ENCODE data around the gene MROH2A.
"Not testable (repeated sequence)": the region's sequence is repeated elsewhere in the genome, so short reads cannot be mapped to it uniquely, and the experiment has no call there.

Gene MROH2A, protein sequence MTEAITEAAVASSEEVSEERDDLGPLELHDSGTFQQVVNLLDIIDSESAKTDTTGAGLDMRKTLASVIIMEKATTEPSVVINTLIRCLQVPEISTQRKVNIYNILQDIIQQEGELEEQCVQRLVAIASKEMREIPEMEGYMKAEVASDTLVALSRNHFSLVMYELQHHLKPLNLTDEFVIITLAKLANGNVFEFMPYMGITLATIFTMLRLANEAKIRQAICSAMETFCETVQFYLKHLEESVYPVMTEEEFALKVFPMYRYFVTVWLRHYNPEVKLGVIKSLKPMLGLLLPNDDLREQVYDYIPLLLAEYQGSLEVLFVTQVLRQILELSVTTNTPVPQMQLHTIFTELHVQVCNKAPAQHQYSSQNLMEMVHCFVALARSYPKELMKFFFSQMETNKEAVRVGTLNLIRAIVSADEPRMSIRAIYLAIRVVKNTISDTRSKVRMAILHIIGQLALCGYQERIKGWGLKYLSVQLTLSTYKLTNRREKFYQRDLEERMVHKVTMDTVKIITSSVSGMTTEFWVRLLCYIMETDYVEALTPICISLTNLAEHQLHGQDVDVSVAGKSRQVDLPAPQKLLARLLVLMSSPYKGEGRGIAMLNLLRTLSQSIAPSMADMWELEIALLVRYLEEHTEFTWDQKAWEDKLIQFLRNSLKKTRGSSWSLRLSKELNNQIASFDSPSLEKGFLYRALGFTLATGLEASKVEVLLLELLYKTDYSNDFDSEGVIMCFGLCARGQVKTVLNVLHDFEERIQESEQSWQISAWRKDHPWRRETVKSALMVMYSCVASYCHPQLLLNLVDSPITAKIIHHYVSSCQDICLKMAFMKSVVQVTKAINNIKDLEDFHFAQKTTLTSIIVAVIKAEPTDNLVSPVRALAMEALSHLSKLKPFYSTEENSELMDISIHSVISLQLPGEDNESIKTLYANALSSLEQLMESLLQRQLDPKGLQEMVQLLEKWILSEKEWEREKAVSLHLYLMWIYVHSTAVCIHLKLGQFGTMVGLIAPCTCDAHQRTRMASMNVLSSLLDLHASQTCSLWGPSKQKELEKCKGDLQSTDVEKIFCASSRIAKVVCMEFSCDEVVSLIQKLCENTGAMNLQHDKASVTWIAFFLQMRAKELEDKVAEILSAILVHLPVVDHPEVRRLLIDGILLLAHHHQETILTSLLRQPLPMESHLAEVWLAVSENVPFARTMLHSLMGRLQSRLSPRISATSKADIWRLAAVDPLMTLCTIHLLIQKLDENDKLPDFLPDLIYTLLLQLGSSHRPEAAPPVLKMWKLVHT (N-terminal part only)

DNA sequence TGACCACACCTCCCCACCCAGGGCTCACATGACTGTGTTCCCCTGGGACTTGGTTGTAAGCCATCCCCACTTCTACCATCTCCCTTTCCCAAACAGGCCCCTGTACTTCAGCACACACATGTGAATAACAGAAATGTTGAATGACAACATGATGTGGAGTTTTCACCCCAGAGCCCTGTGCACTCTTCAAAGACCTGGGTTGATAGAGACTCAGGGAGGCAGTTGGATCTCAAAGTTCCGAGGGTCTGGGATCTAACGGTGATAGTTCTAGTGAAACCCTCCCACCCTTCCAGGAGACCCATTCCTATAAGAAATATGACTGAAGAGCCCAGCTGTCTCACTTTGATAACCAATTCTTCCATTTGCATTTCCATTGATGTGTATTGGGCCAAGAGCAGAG is at the start of gene MROH2A:
TSS of gene MROH2A (plus strand) at position 301 of the 400 bp plus-strand sequence. CDS start 1,029 bp downstream, outside the sequence.
- Histone ChIP-seq H3K36me3 (ENCODE audit: insufficient read depth, low read length) (no peaks in the 10 kb centered on the region; the same call in 1 of the 2 replicates), H3K9ac (ENCODE audit: low read depth, low read length) (no peak within 1 kb of the TSS), H3K4me1 (ENCODE audit: insufficient read depth, low read length) (no peaks in the 10 kb centered on the region), H3K9me3 (ENCODE audit: control insufficient read depth, insufficient read depth, low read length) (peaks cover 2% of the 10 kb centered on the region; the same call in 1 of the 2 replicates)

DNA sequence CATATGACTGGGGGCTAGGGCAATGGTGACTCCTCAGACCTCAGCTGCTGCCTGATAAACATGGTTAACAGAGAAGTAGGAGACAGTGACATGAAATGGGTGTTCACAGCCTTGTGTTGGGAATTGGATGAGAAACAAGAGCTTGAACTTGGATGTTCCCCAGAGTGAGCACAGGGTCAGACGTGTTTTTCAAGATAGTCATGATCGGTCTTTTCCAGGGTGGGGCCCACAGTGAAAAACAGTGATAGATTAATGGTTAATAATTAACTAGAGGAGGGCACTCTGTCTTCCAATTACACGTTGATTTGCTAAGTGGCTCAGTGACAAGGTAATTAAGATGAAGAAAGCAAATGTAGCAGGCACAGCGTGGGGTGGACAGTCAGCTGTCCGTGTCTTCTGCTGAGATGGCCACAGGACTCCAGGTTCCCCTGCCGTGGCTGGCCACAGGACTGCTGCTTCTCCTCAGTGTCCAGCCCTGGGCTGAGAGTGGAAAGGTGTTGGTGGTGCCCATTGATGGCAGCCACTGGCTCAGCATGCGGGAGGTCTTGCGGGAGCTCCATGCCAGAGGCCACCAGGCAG is 49.3 kb upstream of the MROH2A start, which contains the start of gene UGT1A3:
TSS of gene UGT1A3 (plus strand) at position 320 of the 579 bp plus-strand sequence. CDS start at position 405, 85 bp downstream.
- Histone ChIP-seq H3K9me3 (ENCODE audit: control insufficient read depth, insufficient read depth, low read length) (no peaks in the 10 kb centered on the region), H3K4me1 (ENCODE audit: insufficient read depth, low read length) (no peaks in the 10 kb centered on the region), H3K36me3 (ENCODE audit: insufficient read depth, low read length) (no peaks in the 10 kb centered on the region), H3K9ac (ENCODE audit: low read depth, low read length) (no peak within 1 kb of the TSS)

DNA sequence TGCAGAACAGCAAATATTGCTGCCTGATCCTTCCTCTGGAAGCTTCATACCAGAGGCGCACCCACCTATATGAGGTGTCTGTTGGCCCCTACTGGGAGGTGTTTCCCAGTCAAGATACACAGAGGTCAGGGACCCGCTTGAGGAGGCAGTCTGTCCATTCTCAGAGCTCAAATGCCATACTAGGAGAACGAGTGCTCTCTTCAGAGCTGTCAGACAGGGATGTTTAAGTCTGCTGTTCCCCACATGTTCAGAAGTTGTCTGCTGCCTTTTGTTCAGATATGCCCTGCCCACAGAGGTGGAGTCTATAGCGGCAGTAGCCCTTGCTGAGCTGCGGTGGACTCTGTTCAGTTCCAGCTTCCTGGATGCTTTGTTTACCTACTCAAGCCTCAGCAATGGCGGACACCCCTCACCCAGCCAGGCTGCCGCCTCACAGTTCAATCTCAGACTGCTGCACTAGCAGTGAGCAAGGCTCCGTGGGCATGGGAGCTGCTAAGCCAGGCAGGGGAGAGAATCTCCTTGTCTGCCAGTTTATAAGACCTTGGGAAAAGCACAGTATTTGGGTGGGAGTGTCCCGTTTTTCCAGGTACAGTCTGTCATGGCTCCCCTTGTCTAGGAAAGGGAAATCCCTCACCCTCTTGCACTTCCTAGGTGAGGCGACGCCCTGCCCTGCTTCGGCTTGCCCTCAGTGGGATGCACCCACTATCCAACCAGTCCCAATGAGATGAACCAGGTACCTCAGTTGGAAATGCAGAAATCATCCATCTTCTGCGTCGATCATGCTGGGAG is 41.1 kb upstream of the MROH2A start:
- not testable (repeated sequence) for H3K4me1 ChIP-seq (ENCODE audit: insufficient read depth, low read length); H3K9me3 ChIP-seq (ENCODE audit: control insufficient read depth, insufficient read depth, low read length); H3K9ac ChIP-seq (ENCODE audit: low read depth, low read length); H3K36me3 ChIP-seq (ENCODE audit: insufficient read depth, low read length)

DNA sequence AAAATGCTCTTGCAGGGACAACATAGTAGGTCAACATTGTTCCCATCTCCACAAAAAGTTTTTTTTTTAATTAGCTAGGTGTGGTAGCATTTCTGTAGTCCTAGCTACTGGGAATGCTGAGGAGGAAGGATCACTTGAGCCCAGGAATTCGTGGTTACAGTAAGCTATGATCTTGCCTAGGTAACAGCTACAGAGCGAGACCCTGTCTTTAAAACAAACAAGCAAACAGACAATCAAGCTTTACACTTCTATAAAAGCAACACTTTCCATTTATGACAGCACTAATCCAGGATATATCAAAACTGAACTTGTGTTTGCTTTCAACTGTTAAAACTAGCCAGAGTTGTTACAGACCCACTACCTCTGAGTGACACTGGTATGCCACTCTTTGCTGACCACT is 37.3 kb upstream of the MROH2A start:
- H3K36me3 ChIP-seq (ENCODE audit: insufficient read depth, low read length) = no peaks in the 10 kb centered on the region
- no peak overlapping the region for H3K9ac ChIP-seq (ENCODE audit: low read depth, low read length)
- no peaks in the 10 kb centered on the region for H3K4me1 ChIP-seq (ENCODE audit: insufficient read depth, low read length)

DNA sequence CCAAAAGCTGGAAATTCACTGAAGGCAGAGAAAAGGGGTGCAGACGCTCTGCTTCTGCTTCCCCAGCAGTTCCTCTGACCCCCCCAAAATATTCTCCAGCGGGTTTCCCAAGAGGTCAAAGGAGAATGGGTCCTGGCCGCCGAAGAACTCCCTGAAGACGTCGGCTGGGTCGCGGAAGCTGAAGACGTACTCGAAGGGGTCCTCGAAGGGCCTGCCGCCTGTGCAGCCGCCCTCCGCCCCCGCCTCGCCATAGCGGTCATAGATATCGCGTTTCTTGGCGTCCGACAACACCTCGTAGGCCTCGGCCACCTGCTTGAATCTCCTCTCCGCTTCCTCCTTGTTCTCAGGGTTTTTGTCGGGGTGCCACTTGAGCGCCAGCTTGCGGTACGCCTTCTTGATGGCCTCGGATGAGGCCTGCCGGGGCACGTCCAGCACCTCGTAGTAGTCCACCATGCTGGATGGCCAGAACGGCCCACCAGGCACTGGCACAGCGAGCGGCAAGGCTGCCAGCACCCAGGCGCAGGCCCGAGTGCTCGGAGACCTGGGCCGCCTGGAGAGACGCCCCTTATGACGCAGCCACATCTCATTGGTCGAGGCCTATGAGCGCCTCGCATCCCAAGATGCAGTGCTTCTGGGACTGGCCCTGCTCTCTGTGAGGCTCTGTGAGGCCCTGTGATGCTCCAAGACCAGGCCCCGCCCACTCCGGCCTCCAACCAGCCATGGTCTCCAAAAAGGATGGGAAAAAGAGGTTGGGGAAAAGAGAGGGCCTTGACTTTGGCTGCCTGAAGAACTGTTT is 34.5 kb upstream of the MROH2A start:
- Histone ChIP-seq H3K36me3 (ENCODE audit: insufficient read depth, low read length) (no peaks in the 10 kb centered on the region), H3K9me3 (ENCODE audit: control insufficient read depth, insufficient read depth, low read length) (no peaks in the 10 kb centered on the region), H3K4me1 (ENCODE audit: insufficient read depth, low read length) (no peaks in the 10 kb centered on the region), H3K9ac (ENCODE audit: low read depth, low read length) (no peak overlapping the region)

More for the DNA sequence above, 37.3 kb upstream of the MROH2A start:
- H3K9me3 ChIP-seq (ENCODE audit: control insufficient read depth, insufficient read depth, low read length) = no peaks in the 10 kb centered on the region; the same call in 1 of the 2 replicates

DNA sequence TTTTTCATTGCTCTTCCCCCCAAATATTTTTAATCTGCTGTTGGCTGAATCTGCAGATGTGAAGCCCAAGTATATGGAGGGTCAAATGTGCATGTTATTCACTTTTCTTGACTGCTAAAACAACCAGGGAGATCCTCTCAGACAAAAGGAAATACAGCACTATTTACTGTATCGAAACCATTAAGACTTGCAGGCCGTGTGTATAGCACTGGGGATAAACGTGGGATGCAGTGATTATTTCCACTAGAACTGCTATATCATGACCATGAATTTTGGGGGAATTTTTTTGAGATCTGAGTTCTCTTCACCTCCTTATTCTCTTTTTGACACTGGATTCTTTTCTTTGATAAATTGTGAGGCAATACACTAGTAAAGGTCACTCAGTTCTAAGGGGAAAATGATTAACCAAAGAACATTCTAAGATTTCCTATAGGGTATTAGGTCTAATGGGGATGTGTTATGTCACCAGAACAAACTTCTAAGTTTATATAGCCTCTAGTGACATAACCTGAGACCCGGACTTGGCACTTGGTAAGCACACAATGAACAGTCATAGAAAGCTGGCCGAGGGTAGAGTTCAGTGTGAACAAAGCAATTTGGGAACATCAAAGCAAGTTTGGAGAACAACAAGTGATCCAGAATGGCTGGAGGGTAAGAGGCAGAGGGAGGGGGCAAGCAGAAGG is 32.9 kb upstream of the MROH2A start:
- Histone ChIP-seq H3K9ac (ENCODE audit: low read depth, low read length) (no peak overlapping the region), H3K36me3 (ENCODE audit: insufficient read depth, low read length) (no peaks in the 10 kb centered on the region), H3K4me1 (ENCODE audit: insufficient read depth, low read length) (no peaks in the 10 kb centered on the region), H3K9me3 (ENCODE audit: control insufficient read depth, insufficient read depth, low read length) (no peaks in the 10 kb centered on the region)

DNA sequence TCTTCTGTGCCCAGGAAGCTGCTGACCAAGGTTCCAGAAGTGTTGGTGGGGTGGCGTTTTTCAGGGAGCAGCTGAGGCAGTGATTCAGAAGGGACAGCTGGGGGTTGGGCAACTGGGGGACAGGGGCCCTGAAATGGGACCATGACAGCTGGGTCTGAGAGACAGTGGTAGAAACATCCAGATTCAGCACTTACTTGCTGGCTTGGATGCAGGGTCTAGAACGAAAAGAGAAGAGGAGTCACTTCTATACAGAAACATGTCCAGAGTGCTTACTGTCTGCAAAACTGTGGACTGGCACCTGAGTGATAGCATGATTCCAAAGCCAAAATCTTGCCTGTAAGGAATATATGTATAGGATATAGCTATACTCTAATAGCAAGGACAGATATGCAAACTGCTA is 32.3 kb upstream of the MROH2A start:
- not testable (repeated sequence) for H3K4me1 ChIP-seq (ENCODE audit: insufficient read depth, low read length); H3K9me3 ChIP-seq (ENCODE audit: control insufficient read depth, insufficient read depth, low read length); H3K36me3 ChIP-seq (ENCODE audit: insufficient read depth, low read length); H3K9ac ChIP-seq (ENCODE audit: low read depth, low read length)

DNA sequence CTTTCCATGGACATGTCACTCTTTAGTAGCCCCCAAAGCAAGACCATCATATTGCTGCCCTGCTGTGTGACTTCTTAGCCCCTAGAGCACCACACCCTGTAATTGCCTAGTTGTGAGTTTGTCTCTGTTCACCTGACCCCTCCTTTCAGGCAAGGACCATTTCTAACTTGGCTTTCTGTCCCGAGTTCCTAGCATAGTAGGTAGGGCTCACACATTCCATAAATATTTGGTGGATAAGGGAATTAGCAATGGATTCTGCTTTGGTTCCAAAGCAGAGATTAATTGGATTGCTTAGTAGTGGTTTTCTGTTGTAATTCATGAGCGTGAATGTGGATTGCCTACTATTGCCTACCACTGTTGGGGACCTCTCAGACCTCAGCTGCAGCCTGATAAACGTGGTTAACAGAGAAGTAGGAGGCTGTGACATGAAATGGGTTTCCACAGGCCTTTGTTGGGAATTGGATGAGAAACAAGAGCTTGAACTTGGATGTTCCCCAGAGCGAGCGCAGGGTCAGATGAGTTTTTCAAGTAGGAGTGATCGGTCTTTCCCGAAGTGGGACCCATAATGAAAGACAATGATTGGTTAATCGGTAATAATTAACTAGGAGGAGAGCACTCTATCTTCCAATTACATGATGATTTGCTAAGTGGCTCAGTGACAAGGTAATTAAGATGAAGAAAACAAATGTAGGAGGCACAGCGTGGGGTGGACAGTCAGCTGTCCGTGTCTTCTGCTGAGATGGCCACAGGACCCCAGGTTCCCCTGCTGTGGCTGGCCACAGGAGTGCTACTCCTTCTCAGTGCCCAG is 31.5 kb upstream of the MROH2A start:
- no peaks in the 10 kb centered on the region for H3K36me3 ChIP-seq (ENCODE audit: insufficient read depth, low read length)

DNA sequence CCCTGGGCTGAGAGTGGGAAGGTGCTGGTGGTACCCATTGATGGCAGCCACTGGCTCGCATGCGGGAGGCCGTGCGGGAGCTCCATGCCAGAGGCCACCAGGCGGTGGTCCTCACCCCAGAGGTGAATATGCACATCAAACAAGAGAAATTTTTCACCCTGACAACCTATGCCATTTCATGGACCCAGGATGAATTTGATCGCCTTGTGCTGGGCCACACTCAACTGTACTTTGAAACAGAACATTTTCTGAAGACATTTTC is 30.9 kb upstream of the MROH2A start:
- Histone ChIP-seq H3K9ac (ENCODE audit: low read depth, low read length) (no peak overlapping the region), H3K4me1 (ENCODE audit: insufficient read depth, low read length) (no peaks in the 10 kb centered on the region), H3K9me3 (ENCODE audit: control insufficient read depth, insufficient read depth, low read length) (no peaks in the 10 kb centered on the region), H3K36me3 (ENCODE audit: insufficient read depth, low read length) (no peaks in the 10 kb centered on the region)

More for the DNA sequence above, 31.5 kb upstream of the MROH2A start:
- H3K4me1 ChIP-seq (ENCODE audit: insufficient read depth, low read length) = no peaks in the 10 kb centered on the region
- no peak overlapping the region for H3K9ac ChIP-seq (ENCODE audit: low read depth, low read length)
- no peaks in the 10 kb centered on the region for H3K9me3 ChIP-seq (ENCODE audit: control insufficient read depth, insufficient read depth, low read length)

DNA sequence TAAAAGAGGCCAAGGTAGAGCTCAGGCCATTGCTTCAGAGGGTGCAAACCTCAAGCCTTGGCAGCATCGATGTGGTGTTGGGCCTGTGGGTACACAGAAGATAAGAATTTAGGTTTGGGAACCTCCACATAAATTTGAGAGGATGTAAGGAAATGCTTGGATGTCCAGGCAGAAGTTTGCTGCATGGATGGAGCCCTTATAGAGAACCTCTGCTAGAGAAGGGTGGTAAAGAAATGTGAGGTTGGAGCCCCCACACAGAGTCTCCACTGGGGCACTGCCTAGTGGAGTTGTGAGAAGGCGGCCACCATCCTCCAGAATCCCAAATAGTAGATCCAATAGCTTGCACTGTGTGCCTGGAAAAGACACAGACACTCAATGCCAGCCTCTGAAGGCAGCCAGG is 27.4 kb upstream of the MROH2A start:
- H3K36me3 ChIP-seq (ENCODE audit: insufficient read depth, low read length); H3K4me1 ChIP-seq (ENCODE audit: insufficient read depth, low read length); H3K9me3 ChIP-seq (ENCODE audit: control insufficient read depth, insufficient read depth, low read length); H3K9ac ChIP-seq (ENCODE audit: low read depth, low read length): not testable (repeated sequence)

DNA sequence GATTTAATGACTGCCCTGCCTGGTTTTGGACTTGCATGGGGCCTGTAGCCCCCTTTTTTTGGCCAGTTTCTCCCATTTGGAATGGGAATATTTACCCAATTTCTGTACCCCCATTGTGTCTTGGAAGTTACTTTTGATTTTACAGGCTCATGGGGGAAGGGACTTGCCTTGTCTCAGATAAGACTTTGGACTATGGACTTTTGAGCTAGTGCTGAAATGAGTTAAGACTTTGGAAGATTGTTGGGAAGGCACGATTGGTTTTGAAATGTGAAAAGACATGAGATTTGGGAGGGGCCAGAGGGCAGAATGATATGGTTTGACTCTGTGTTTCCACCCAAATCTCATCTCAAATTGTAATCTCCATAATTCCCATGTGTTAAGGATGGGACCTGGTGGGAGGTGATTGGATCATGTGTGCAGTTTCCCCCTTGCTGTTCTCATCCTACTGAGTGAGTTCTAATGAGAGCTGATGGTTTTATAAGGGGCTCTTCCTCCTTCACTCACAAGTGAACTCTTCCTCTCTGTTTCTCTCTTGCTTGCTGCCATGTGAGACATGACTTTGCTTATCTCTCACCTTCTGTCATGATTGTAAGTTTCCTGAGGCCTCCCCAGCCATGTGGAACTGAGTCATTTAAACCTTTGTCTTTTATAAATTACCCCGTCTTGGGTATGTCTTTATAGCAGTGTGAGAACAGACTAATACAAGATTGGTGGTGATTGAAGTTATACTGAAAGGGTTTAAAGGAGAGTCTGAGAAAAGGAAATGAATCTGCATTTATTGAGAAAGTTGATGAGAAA is 26.7 kb upstream of the MROH2A start:
- not testable (repeated sequence) for H3K9me3 ChIP-seq (ENCODE audit: control insufficient read depth, insufficient read depth, low read length); H3K9ac ChIP-seq (ENCODE audit: low read depth, low read length); H3K4me1 ChIP-seq (ENCODE audit: insufficient read depth, low read length); H3K36me3 ChIP-seq (ENCODE audit: insufficient read depth, low read length)

All from ES-I3 (cell line).